Neural crest cell (in vitro differentiated cells): Measurements from ENCODE around the gene FAAP100. TPM values are rescaled to one million over a fixed set of nuclear protein-coding genes. Genes with fewer than 3 reads are reported as not detected.
A peak's percentile ranks its signal among the peaks of the same experiment; 100 is the strongest.

ENCODE experiments used
- DNase-seq: peaks from one replicate; pipeline ENCODE4 v3.0.0; 2021; ENCODE audit warnings: low read depth, mixed read lengths, low spot score
- H3K27ac Mint-ChIP-seq: one replicate; pipeline ENCODE4 v1.8.0; 2021; ENCODE audit warnings: mild to moderate bottlenecking, mixed read lengths; ENCODE audit not compliant: unreplicated experiment
- H3K27me3 Mint-ChIP-seq: 2 replicates; pipeline ENCODE4 v1.8.0; 2021; ENCODE audit warnings: low read depth, mild to moderate bottlenecking, mixed read lengths
- H3K36me3 Mint-ChIP-seq: 2 replicates; pipeline ENCODE4 v1.8.0; 2021; ENCODE audit warnings: low read depth, mild to moderate bottlenecking, mixed read lengths
- H3K4me1 Mint-ChIP-seq: 2 replicates; pipeline ENCODE4 v1.8.0; 2021; ENCODE audit warnings: mixed read lengths
- H3K4me3 Mint-ChIP-seq: one replicate; pipeline ENCODE4 v1.8.0; 2021; ENCODE audit warnings: mild to moderate bottlenecking, mixed read lengths
- H3K9me3 Mint-ChIP-seq: 2 replicates; pipeline ENCODE4 v1.8.0; 2021; ENCODE audit warnings: mixed read lengths
- total RNA-seq: library from RNA; stranded (reverse); gene quantifications from 2 replicates; pipeline ENCODE4 v1.2.1, GENCODE V29; 2021
- TF ChIP-seq, protein P1 (sequence below): fragments of 200-600 bp; sonication (generic); conservative IDR thresholded peaks from 2 replicates; pipeline ENCODE4 v1.5.0; 2021; ENCODE audit warnings: antibody characterized with exemption, mild to moderate bottlenecking

Gene FAAP100
- total RNA-seq, 1 donor from 2014 or later, result 48.3 TPM

DNA sequence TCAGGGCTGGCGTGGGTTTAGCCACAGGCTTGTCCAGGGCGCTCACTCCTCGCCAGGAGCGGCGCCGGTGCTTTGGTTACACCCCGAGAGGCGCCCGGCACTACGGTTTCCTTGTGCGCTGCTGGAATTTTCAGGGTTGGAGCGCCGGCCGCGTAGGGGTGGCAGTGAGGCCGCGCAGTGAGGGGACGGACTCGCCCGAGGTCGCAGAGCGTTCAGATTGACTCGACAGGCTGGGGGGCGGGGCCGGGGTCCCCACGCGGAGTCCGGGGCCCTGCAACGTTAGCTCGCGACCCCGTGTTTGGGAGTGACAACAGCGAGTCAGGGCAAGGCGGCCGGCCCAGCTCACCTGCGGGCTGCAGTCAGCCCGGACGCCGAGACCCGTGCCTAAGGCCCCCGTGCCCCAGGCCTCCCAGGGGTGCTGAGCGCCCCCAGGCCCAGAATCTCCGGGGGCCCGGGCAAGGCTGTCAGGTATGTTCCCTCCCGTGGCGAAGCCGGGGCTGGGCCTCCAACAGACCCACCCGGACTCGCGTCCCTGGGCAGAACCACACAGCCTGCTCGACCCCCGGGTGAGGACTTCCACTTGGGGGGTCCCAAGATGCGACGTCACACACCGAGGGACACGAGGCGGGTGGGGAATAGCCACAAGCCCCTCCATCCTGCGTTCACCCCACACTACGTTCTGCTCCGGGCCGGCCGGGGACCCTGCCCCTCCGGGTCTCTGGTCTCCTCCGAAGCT lies 38.2 kb downstream of the FAAP100 start:
- TF ChIP-seq, protein P1, sequence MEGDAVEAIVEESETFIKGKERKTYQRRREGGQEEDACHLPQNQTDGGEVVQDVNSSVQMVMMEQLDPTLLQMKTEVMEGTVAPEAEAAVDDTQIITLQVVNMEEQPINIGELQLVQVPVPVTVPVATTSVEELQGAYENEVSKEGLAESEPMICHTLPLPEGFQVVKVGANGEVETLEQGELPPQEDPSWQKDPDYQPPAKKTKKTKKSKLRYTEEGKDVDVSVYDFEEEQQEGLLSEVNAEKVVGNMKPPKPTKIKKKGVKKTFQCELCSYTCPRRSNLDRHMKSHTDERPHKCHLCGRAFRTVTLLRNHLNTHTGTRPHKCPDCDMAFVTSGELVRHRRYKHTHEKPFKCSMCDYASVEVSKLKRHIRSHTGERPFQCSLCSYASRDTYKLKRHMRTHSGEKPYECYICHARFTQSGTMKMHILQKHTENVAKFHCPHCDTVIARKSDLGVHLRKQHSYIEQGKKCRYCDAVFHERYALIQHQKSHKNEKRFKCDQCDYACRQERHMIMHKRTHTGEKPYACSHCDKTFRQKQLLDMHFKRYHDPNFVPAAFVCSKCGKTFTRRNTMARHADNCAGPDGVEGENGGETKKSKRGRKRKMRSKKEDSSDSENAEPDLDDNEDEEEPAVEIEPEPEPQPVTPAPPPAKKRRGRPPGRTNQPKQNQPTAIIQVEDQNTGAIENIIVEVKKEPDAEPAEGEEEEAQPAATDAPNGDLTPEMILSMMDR, result no peak
- Mint-ChIP-seq H3K9me3 (no peaks in the 10 kb centered on the region), H3K27me3 (peaks cover 50% of the 10 kb centered on the region), H3K27ac (peak overlapping the region; percentile 90), H3K36me3 (peaks cover 33% of the 10 kb centered on the region), H3K4me1 (peaks cover 52% of the 10 kb centered on the region), H3K4me3 (peak overlapping the region; percentile 93)
- peak; percentile 60 for DNase-seq

DNA sequence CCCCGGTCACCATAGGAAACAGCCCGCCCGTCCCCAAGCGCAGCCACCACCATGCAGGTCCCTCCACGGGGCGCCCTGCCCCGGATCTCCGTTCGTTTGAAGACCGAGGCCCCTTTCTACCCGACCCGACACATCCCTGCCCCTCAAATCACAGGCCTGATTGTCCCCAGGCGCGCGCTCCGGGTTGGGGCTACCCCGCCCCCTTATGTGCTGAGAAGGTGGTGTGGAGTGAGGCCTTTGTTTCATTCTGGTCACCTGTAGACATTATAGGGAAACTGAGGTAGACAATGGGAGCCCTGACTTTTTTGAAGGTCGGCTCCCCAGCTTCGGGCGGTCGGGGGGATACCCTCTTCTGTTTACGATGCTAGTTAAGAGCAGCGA lies 38.8 kb downstream of the FAAP100 start:
- Mint-ChIP-seq H3K27ac (peak overlapping the region; percentile 90), H3K4me3 (peak overlapping the region; percentile 93), H3K27me3 (peaks cover 51% of the 10 kb centered on the region), H3K36me3 (peaks cover 38% of the 10 kb centered on the region), H3K9me3 (no peaks in the 10 kb centered on the region), H3K4me1 (peaks cover 54% of the 10 kb centered on the region)
- TF ChIP-seq, protein P1, result no peak
- peak; percentile 55 for DNase-seq

DNA sequence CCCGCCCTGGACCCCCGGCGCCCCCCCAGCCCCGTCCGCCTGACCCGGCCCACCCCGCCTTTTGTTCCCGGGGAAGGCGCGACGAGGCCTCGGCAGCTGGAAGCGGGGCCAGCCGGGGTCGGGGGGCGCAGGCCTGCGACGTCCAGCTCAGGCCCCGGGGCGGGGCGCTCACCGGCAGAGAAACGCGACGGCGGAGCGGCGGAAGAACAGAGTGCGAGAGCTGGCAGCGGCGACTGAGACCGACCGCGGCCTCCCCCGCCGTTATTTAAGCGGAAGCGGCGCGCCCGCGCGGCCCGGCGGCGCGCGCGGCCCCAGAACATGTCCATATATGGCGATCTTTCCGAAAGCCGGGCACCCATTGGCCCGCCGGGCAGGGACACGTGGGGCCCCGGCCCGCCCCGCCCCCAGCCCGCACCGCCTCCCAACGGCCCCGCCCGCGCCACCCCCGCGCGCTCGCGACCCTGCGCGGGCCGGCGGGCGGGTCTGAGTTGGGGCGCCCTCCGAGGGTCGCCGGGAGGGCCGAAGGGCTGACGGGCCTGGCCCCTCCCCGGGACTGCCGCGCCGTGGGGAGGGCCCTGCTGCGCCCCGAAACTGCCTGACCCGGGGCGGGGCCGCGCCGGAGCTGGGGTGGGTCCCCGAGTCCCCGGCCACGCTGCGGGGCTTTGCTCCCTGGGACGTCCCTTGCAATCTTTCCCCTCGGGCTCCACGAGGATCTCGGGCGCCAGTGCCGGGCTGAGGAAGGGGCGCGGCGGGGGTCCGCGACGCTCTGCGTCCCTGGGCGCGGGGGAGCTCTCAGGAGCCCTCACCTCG lies 39.4 kb downstream of the FAAP100 start, which contains the start of gene ACTG1:
Gene ACTG1 (minus strand): TSS at position 238 of the 810 bp plus-strand sequence. CDS start 445 bp downstream, outside the sequence.
- Mint-ChIP-seq H3K36me3 (peaks cover 39% of the 10 kb centered on the region), H3K4me1 (peaks cover 50% of the 10 kb centered on the region), H3K9me3 (no peaks in the 10 kb centered on the region), H3K4me3 (peak within 1 kb of the TSS; percentile 96), H3K27me3 (peaks cover 50% of the 10 kb centered on the region), H3K27ac (peak within 1 kb of the TSS; percentile 95)
- DNase-seq, result peak; percentile 84
- TF ChIP-seq, protein P1, result no peak

DNA sequence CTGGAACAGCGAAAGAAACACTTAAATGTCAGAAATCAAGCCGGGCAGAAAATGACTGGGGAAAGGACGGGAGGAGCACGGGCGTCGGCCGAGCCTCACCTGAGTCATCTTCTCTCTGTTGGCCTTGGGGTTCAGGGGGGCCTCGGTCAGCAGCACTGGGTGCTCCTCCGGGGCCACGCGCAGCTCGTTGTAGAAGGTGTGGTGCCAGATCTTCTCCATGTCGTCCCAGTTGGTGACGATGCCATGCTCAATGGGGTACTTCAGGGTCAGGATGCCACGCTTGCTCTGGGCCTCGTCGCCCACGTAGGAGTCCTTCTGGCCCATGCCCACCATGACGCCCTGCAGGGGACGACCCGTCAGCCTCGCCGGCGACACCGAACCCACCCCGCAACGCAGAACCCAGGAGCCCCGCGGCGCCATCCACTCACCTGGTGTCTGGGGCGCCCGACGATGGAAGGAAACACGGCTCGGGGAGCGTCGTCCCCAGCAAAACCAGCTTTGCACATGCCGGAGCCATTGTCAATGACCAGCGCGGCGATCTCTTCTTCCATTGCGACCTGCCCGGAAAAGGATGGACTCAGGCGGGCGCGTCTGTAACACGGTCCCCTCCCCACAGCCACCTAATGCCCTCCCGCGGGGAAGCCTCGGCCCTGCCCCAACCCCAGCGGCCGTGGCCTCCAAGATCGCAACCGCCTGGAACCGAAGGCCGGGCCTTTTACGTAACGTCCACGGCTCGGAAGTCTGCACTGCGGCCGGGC lies 40.2 kb downstream of the FAAP100 start:
- peak overlapping the region; percentile 95 for H3K27ac Mint-ChIP-seq
- peaks cover 54% of the 10 kb centered on the region for H3K4me1 Mint-ChIP-seq
- peaks cover 54% of the 10 kb centered on the region for H3K27me3 Mint-ChIP-seq
- peaks cover 41% of the 10 kb centered on the region for H3K36me3 Mint-ChIP-seq
- peak overlapping the region; percentile 96 for H3K4me3 Mint-ChIP-seq
- no peaks in the 10 kb centered on the region for H3K9me3 Mint-ChIP-seq
- TF ChIP-seq, protein P1, result no peak
- no peak for DNase-seq

DNA sequence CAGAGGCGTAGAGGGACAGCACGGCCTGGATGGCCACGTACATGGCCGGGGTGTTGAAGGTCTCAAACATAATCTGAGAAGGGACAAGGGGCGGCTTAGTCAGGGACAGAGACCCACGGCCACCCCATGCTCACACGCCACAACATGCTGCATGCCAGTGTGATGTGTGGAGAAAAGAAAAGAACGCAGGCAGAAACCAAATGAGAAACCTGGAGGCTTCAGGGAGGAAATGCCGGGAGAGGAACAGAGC lies 40.7 kb downstream of the FAAP100 start:
- no peak for DNase-seq
- peak overlapping the region; percentile 96 for H3K4me3 Mint-ChIP-seq
- peak overlapping the region; percentile 95 for H3K27ac Mint-ChIP-seq
- no peaks in the 10 kb centered on the region for H3K9me3 Mint-ChIP-seq
- H3K4me1 Mint-ChIP-seq, result peaks cover 50% of the 10 kb centered on the region
- peaks cover 41% of the 10 kb centered on the region for H3K36me3 Mint-ChIP-seq
- TF ChIP-seq, protein P1, result no peak
- peaks cover 59% of the 10 kb centered on the region for H3K27me3 Mint-ChIP-seq
